HEK293T (cell line): ENCODE results near the gene TSEN34.

Source experiments
- ARNT ChIP-seq: fragments of 450-650 bp; IDR thresholded peaks from 2 replicates; pipeline ENCODE4 v1.6.1; 2017; ENCODE audit warnings: mild to moderate bottlenecking
- BHLHE40 ChIP-seq: fragments of 450-650 bp; IDR thresholded peaks from 2 replicates; pipeline ENCODE4 v1.6.1; 2016; ENCODE audit warnings: mild to moderate bottlenecking, moderate library complexity, borderline replicate concordance
- ELF4 ChIP-seq: fragments of 450-650 bp; IDR thresholded peaks from 2 replicates; pipeline ENCODE4 v1.6.1; 2017; ENCODE audit warnings: antibody characterized with exemption
- FOXA1 ChIP-seq: fragments of 450-650 bp; IDR thresholded peaks from 2 replicates; pipeline ENCODE4 v1.6.1; 2016; ENCODE audit warnings: mild to moderate bottlenecking
- FOXM1 ChIP-seq: fragments of 450-650 bp; IDR thresholded peaks from 2 replicates; pipeline ENCODE4 v1.6.1; 2017; ENCODE audit warnings: mild to moderate bottlenecking, borderline replicate concordance
- L3MBTL2 ChIP-seq: fragments of 450-650 bp; conservative IDR thresholded peaks from 2 replicates; pipeline ENCODE4 v1.6.1; 2016; ENCODE audit warnings: mild to moderate bottlenecking
- NFRKB ChIP-seq: fragments of 450-650 bp; IDR thresholded peaks from 2 replicates; pipeline ENCODE4 v1.6.1; 2016; ENCODE audit warnings: mild to moderate bottlenecking, moderate library complexity
- PKNOX1 ChIP-seq: fragments of 450-650 bp; IDR thresholded peaks from 2 replicates; pipeline ENCODE4 v1.6.1; 2016
- SP1 ChIP-seq: fragments of 450-650 bp; IDR thresholded peaks from 2 replicates; pipeline ENCODE4 v1.6.1; 2017
- SUZ12 ChIP-seq: fragments of 450-650 bp; IDR thresholded peaks from 2 replicates; pipeline ENCODE4 v1.6.1; 2016; ENCODE audit warnings: mild to moderate bottlenecking
- ZNF384 ChIP-seq: fragments of 450-650 bp; IDR thresholded peaks from 2 replicates; pipeline ENCODE4 v1.6.1; 2016

GRCh38 chr19:54172471-54173358 is 18.4 kb upstream of the TSEN34 start, which contains the start of gene TMC4:
- TF ChIP-seq SP1 (no peak), PKNOX1 (no peak), FOXA1 (no peak), BHLHE40 (no peak), FOXM1 (no peak), ARNT (no peak), ZNF384 (no peak), SUZ12 (no peak), ELF4 (no peak), L3MBTL2 (no peak), NFRKB (no peak)
